ENCODE data around the gene HOXA13. TPM values are rescaled to one million over a fixed set of nuclear protein-coding genes. Genes with fewer than 3 reads are reported as not detected.

Gene HOXA13
- total RNA-seq, 1 experiment from 2014 or later, result 12.1 TPM

DNA sequence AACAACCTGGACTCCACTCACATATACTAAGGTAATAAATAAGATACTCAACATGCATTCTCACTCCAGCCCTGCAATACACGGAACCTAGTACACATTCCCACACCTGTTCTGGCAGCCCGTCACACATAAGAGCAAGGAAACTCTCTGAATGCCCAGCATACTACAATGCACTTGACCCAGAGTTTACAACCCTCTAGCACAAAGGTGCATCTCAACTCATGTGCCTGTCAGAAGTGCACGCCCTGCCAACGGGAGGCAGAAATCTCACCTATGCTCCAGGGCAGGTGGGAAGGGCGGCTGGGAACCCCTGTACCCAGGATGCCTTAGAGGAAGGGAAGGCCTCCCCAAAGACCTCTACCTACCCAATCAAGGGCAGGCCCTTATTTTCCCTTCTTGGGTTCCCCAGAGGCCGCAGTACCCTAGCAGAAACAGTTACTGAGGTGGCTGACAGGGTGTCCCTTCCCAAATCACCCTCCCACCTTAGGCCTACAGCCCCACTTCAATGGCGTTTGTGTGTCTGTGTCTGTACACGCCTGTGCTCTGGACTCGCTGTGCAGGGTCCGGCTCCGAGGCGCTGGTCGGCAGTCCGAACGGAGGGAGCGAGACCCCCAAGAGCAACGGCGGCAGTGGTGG, 44.7 kb upstream of the HOXA13 start:
- no peaks in the 10 kb centered on the region for H3K9me2 ChIP-seq (replicated peaks; ENCODE audit: low read length)
- H3K4me1 ChIP-seq (ENCODE audit: insufficient read depth, low read length), result peaks cover 4% of the 10 kb centered on the region; the same call in 1 of the 2 replicates

DNA sequence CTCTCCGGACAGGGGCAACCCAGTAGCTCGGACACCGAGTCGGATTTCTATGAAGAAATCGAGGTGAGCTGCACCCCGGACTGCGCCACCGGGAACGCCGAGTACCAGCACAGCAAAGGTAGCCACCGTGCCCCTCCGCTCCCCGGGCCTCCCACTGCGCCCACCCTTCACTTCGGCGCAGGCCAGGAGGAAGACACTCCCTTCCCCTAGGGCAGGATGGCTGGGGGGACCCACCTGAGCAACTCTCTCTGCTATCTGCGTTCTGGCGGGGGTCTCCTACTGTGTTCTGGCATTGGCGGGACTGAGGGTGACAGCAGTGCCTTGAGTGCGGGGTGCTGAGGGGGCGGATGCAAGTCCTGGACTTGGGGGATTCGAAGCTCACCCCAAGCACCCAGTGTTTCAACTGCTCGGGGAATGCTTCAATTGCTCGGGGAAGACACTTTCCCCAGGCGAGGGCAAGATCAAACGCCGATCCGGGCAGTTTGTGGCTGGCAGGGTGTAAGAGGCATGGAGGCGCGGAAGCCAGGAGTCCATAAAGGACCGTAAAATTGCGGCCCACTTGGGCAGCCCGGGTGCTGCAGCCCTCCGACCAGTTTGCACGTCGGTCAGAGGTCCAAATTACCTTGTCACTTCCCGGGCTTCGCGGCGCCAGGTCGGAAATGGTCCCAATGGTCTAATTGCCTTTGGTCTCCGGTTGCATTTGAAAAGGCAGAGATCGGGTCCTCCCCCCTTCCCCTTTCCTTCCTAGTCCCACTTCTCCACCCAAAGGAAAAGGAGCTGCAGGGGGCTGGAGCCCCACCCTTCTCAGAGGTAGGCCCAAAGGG, 43.7 kb upstream of the HOXA13 start:
- H3K9ac ChIP-seq (ENCODE audit: low read length), result no peak overlapping the region; the same call in 1 of the 2 replicates
- peak; percentile 13 for ATAC-seq
- no peak for TF ChIP-seq CTCF (conservative IDR thresholded peaks at IDR 0.05; ENCODE audit: low read depth, low read length)
- TF ChIP-seq EZH2phosphoT487 (IDR thresholded peaks at IDR 0.05; ENCODE audit: borderline replicate concordance, low read length), result no peak
- TF ChIP-seq EZH2 (IDR thresholded peaks at IDR 0.05; ENCODE audit: low read length, unreplicated experiment), result no peak
- H3K79me2 ChIP-seq (ENCODE audit: low read length), result no peaks in the 10 kb centered on the region
- BruUV-seq (replicated peaks), result no TSS peak
- no peak for DNase-seq
- H3K9me3 ChIP-seq (ENCODE audit: low read length), result no peaks in the 10 kb centered on the region
- H3K4me1 ChIP-seq (ENCODE audit: insufficient read depth, low read length), result peaks cover 4% of the 10 kb centered on the region; the same call in 1 of the 2 replicates
- H3K4me3 ChIP-seq (ENCODE audit: low read length), result peak overlapping the region; percentile 89
- ChIA-PET CTCF (no interaction called here), POLR2A (ENCODE audit: unreplicated experiment) (no interaction called here)
- peaks cover 13% of the 10 kb centered on the region for H3K27me3 ChIP-seq (ENCODE audit: low read length)
- H3F3A ChIP-seq (ENCODE audit: low read length, unreplicated experiment), result no peaks in the 10 kb centered on the region
- H2AFZ ChIP-seq (ENCODE audit: low read length), result peak overlapping the region; percentile 84
- H3K27ac ChIP-seq (ENCODE audit: low read length), result no peak overlapping the region
- H3K9me2 ChIP-seq (replicated peaks; ENCODE audit: low read length), result no peaks in the 10 kb centered on the region
- H4K20me1 ChIP-seq (ENCODE audit: low read length), result no peaks in the 10 kb centered on the region
- intact Hi-C loops (cut with micrococcal nuclease), result loop anchor here (2.0 kb wide), 1 partner anchor 103 kb away; no protein-coding TSS in a partner anchor
- no peaks in the 10 kb centered on the region for H3K36me3 ChIP-seq (ENCODE audit: low read depth, low read length)
- H3K4me2 ChIP-seq (ENCODE audit: low read length), result peak overlapping the region; percentile 100

More for the DNA sequence above, 44.7 kb upstream of the HOXA13 start:
- no peak overlapping the region for H3K4me2 ChIP-seq (ENCODE audit: low read length)
- H4K20me1 ChIP-seq (ENCODE audit: low read length), result no peaks in the 10 kb centered on the region
- intact Hi-C loops (cut with micrococcal nuclease), result no loop called here
- no peak overlapping the region for H3K27ac ChIP-seq (ENCODE audit: low read length)
- H3K9me3 ChIP-seq (ENCODE audit: low read length), result no peaks in the 10 kb centered on the region
- TF ChIP-seq EZH2 (IDR thresholded peaks at IDR 0.05; ENCODE audit: low read length, unreplicated experiment) (no peak), CTCF (conservative IDR thresholded peaks at IDR 0.05; ENCODE audit: low read depth, low read length) (no peak), EZH2phosphoT487 (IDR thresholded peaks at IDR 0.05; ENCODE audit: borderline replicate concordance, low read length) (no peak)
- peaks cover 13% of the 10 kb centered on the region for H3K27me3 ChIP-seq (ENCODE audit: low read length)
- no TSS peak for BruUV-seq (replicated peaks)
- no peaks in the 10 kb centered on the region for H3K79me2 ChIP-seq (ENCODE audit: low read length)
- H3K36me3 ChIP-seq (ENCODE audit: low read depth, low read length), result no peaks in the 10 kb centered on the region
- ChIA-PET POLR2A (ENCODE audit: unreplicated experiment) (no interaction called here), CTCF (no interaction called here)
- ATAC-seq (no peak), DNase-seq (no peak)
- H3F3A ChIP-seq (ENCODE audit: low read length, unreplicated experiment), result no peaks in the 10 kb centered on the region
- no peak overlapping the region for H3K9ac ChIP-seq (ENCODE audit: low read length)
- no peak overlapping the region for H2AFZ ChIP-seq (ENCODE audit: low read length)
- H3K4me3 ChIP-seq (ENCODE audit: low read length), result no peak overlapping the region

All from PC-3 (cell line).